ENCODE measurements around the gene GRID1.

GRCh38 chr10:86038371-86038770 is 328.2 kb downstream of the GRID1 start:
- TF ChIP-seq POLR2A (IDR thresholded peaks at IDR 0.05) (no peak), POLR2AphosphoS5 (IDR thresholded peaks at IDR 0.05) (no peak)

Data from breast epithelium (tissue), 3 donors.